Mesenchymal stem cell (in vitro differentiated cells and primary cell): Measurements from ENCODE around the gene OTOP3.
A peak's percentile ranks its signal among the peaks of the same experiment; 100 is the strongest.

Experiments
- DNase-seq: peaks from one replicate; pipeline ENCODE4 v3.0.0-alpha.2; 2013
- H2AFZ ChIP-seq: one replicate; pipeline ENCODE4 v1.6.1; 2013; ENCODE audit warnings: low read depth, mild to moderate bottlenecking, control low read depth, inconsistent platforms, low read length, moderate library complexity
- H2AK5ac ChIP-seq: 2 replicates; pipeline ENCODE4 v1.6.1; 2013; ENCODE audit warnings: low read length, moderate library complexity, mild to moderate bottlenecking, inconsistent platforms; ENCODE audit not compliant: severe bottlenecking
- H2BK120ac ChIP-seq: one replicate; pipeline ENCODE4 v1.6.1; 2013; ENCODE audit warnings: low read depth, mild to moderate bottlenecking, inconsistent platforms, low read length, moderate library complexity
- H2BK12ac ChIP-seq, 2 experiments: one replicate each; pipeline ENCODE4 v1.6.1; 2013; ENCODE audit warnings: inconsistent platforms in 2 of 2, low read length in 2 of 2, mild to moderate bottlenecking in 2 of 2, moderate library complexity in 2 of 2, control low read depth in 1 of 2
- H2BK15ac ChIP-seq: one replicate; pipeline ENCODE4 v1.6.1; 2013; ENCODE audit warnings: mild to moderate bottlenecking, low read depth, inconsistent platforms; ENCODE audit not compliant: poor library complexity, severe bottlenecking
- H2BK5ac ChIP-seq: 2 replicates; pipeline ENCODE4 v1.6.1; 2013; ENCODE audit warnings: low read depth, mild to moderate bottlenecking, low read length, control low read depth, inconsistent platforms; ENCODE audit not compliant: poor library complexity, severe bottlenecking
- H3K14ac ChIP-seq, 2 experiments: one replicate each; pipeline ENCODE4 v1.6.1; 2013; ENCODE audit warnings: inconsistent platforms in 2 of 2, low read length in 2 of 2, control low read depth in 1 of 2, mild to moderate bottlenecking in 1 of 2, moderate library complexity in 1 of 2
- H3K18ac ChIP-seq, 2 experiments: one replicate each; pipeline ENCODE4 v1.6.1; 2013; ENCODE audit warnings: inconsistent platforms in 2 of 2, low read length in 2 of 2, control low read depth in 1 of 2, low read depth in 1 of 2, mild to moderate bottlenecking in 1 of 2
- H3K23ac ChIP-seq, 2 experiments: one replicate each; pipeline ENCODE4 v1.6.1; 2013; ENCODE audit warnings: inconsistent platforms in 2 of 2, low read length in 2 of 2, mild to moderate bottlenecking in 2 of 2, moderate library complexity in 2 of 2, control low read depth in 1 of 2
- H3K27ac ChIP-seq: 2 replicates; pipeline ENCODE4 v1.5.1; 2013; ENCODE audit warnings: mild to moderate bottlenecking, moderate library complexity, low read length, control low read depth, inconsistent platforms; ENCODE audit not compliant: poor library complexity, severe bottlenecking
- H3K27me3 ChIP-seq, 2 experiments: 2 replicates each; pipeline versions ENCODE4 v1.6.1 to v1.7.0; 2013; ENCODE audit warnings: low read length in 2 of 2, mild to moderate bottlenecking in 2 of 2, moderate library complexity in 2 of 2, control low read depth in 1 of 2, inconsistent platforms in 1 of 2; ENCODE audit not compliant: control insufficient read depth in 1 of 2, insufficient read depth in 1 of 2
- H3K36me3 ChIP-seq, 2 experiments: 2 replicates each; pipeline versions ENCODE4 v1.6.1 to v1.7.0; 2013; ENCODE audit warnings: low read length in 2 of 2, control low read depth in 1 of 2, inconsistent platforms in 1 of 2, low read depth in 1 of 2, mild to moderate bottlenecking in 1 of 2; ENCODE audit not compliant: insufficient read depth in 2 of 2, control insufficient read depth in 1 of 2
- H3K4ac ChIP-seq, 2 experiments: one replicate each; pipeline ENCODE4 v1.6.1; 2013; ENCODE audit warnings: inconsistent platforms in 2 of 2, low read length in 2 of 2, mild to moderate bottlenecking in 2 of 2, moderate library complexity in 2 of 2, control low read depth in 1 of 2, low read depth in 1 of 2
- H3K4me1 ChIP-seq: 2 replicates; pipeline ENCODE4 v1.6.1; 2013; ENCODE audit warnings: low read depth, low read length, control low read depth; ENCODE audit not compliant: control insufficient read depth, insufficient read depth
- H3K4me2 ChIP-seq: 2 replicates; pipeline ENCODE4 v1.6.1; 2013; ENCODE audit warnings: low read length, mild to moderate bottlenecking, inconsistent platforms; ENCODE audit not compliant: poor library complexity, severe bottlenecking
- H3K4me3 ChIP-seq, 2 experiments: 2 replicates each; pipeline versions ENCODE4 v1.5.1 to v1.7.0; 2013; ENCODE audit warnings: low read length in 2 of 2, mild to moderate bottlenecking in 2 of 2, control low read depth in 1 of 2, low read depth in 1 of 2; ENCODE audit not compliant: insufficient read depth in 1 of 2
- H3K79me1 ChIP-seq: replicated peaks from 2 replicates; pipeline ENCODE4 v1.6.1; 2013; ENCODE audit warnings: mild to moderate bottlenecking, control low read depth, low read length, inconsistent platforms; ENCODE audit not compliant: poor library complexity, severe bottlenecking
- H3K9ac ChIP-seq: 2 replicates; pipeline ENCODE4 v1.7.0; 2013; ENCODE audit warnings: mild to moderate bottlenecking, low read length, moderate library complexity
- H3K9me3 ChIP-seq: 2 replicates; pipeline ENCODE4 v1.7.0; 2013; ENCODE audit warnings: mild to moderate bottlenecking, low read length; ENCODE audit not compliant: control insufficient read depth
- H4K8ac ChIP-seq: one replicate; pipeline ENCODE4 v1.6.1; 2013; ENCODE audit warnings: inconsistent platforms, mild to moderate bottlenecking, low read length, moderate library complexity
- H4K91ac ChIP-seq: one replicate; pipeline ENCODE4 v1.6.1; 2013; ENCODE audit warnings: mild to moderate bottlenecking, low read length, inconsistent platforms
- WGBS: methylation state at CpG from one replicate; pipeline ENCODE4 v1.1.7; 2013; ENCODE audit warnings: mixed read lengths; 5-methylcytosine and 5-hydroxymethylcytosine counted together

The OTOP3 gene

DNA sequence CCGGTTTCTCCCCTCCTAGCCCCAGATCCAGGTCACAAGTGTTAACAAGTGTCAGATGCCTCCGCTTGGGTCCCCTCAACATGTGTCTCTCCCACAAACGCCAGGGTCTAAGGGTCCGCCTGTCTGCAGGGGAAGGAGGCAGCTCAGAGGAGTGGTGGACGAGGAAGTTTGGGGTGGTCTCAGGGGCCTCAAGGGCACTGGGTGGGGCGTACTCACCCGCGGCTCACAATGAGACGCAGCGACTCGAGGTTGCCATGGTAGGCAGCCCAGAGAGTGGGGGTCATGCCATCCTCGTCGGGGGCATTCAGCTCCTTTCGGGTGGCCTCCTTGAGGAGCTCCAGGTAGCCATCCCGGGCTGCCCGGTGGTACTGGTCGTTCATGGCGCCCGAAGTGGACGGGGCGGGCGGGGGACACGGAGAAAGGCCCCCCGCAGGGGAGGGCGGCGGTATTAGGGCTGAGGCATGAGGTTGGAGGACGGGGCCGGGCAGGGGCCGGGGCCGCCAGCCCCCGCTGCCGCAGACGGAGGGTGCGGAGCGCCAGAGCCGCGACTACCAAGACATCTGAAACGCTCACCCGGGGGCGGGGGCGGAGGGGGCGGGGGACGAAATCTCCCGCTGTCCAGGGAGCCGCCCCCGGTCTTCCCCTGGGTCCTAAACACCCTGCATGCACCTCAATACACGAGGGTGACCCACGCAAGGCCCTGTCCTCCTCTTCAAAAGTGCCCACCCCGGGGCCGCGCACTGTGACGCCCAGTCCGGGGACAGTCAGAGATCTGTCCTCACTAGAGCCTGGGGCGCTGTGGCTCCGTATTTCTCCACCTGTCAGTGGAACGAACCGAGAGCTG lies 12.8 kb upstream of the OTOP3 start, which contains the start of gene USH1G:
TSS of gene USH1G (minus strand) at position 562 of the 844 bp plus-strand sequence. CDS start at position 380, 182 bp downstream.
- no peak within 1 kb of the TSS for H2BK120ac ChIP-seq
- H4K8ac ChIP-seq, result no peak within 1 kb of the TSS
- no peak within 1 kb of the TSS for H3K23ac ChIP-seq
- no peak within 1 kb of the TSS for H3K18ac ChIP-seq
- DNase-seq, result no peak
- no peaks in the 10 kb centered on the region for H3K36me3 ChIP-seq
- H3K4me1 ChIP-seq, result peaks cover 19% of the 10 kb centered on the region
- no peak within 1 kb of the TSS for H2AK5ac ChIP-seq
- H2BK12ac ChIP-seq, result no peak within 1 kb of the TSS
- no peak within 1 kb of the TSS for H3K9ac ChIP-seq
- H3K27me3 ChIP-seq, result peaks cover 72 to 87% of the 10 kb centered on the region in 2 experiments
- WGBS, result 10% methylated on average over 40 of the region's 57 CpGs
- no peak within 1 kb of the TSS for H2AFZ ChIP-seq
- H2BK15ac ChIP-seq, result no peak within 1 kb of the TSS
- H3K4ac ChIP-seq, result no peak within 1 kb of the TSS
- H3K14ac ChIP-seq, result no peak within 1 kb of the TSS
- H2BK5ac ChIP-seq, result no peak within 1 kb of the TSS
- H3K79me1 ChIP-seq, result no peaks in the 10 kb centered on the region
- no peak within 1 kb of the TSS for H4K91ac ChIP-seq
- no peak within 1 kb of the TSS for H3K27ac ChIP-seq
- peak within 1 kb of the TSS; percentile 29 for H3K4me2 ChIP-seq
- peak within 1 kb of the TSS in 1 of 2 experiments; percentile 21 for H3K4me3 ChIP-seq
- H3K9me3 ChIP-seq, result no peaks in the 10 kb centered on the region

DNA sequence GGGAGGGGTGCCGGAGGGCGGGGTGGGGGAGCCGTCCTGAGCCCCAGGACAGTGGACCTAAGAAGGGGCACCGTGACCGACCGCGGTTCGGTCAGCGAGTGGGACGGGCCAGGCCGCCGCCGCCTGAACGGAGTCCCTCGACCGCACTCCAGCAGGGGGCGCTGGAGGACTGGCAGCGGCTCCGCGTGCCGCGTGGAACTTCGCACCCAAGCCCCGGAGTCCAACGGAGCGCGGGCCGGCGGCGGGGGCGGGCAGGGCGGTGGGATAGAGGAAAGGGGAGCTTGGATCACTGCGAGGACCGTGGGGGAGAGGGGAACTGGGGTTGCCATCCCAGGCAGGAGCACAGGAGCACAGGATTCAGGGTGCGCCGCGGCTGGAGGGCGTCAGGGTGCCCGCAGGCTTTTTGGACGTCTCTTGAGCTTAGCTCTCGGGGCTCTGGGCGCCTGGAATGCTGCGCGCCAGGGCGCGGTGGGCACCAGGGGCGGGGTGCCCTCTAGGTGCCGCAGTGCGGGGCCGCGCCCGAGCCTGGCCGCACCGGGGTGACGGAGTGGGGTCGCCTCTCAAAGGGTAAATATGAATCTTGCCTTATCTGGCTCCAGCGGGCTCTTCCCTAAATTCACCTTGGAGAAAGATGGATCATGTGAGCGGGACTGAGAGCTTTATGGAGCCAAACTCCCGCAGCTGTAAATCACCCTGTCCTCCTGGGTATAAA lies 12.0 kb upstream of the OTOP3 start:
- no peak overlapping the region for H3K4me3 ChIP-seq
- no peak overlapping the region for H3K18ac ChIP-seq
- no peak overlapping the region for H3K14ac ChIP-seq
- H2BK12ac ChIP-seq, result no peak overlapping the region
- H3K9ac ChIP-seq, result no peak overlapping the region
- H3K4me2 ChIP-seq, result peak overlapping the region; percentile 14
- H2BK5ac ChIP-seq, result no peak overlapping the region
- no peak overlapping the region for H3K27ac ChIP-seq
- peaks cover 80 to 89% of the 10 kb centered on the region in 2 experiments for H3K27me3 ChIP-seq
- H3K9me3 ChIP-seq, result no peaks in the 10 kb centered on the region
- 13% methylated on average over 57 of the region's 59 CpGs for WGBS
- no peak overlapping the region for H3K4ac ChIP-seq
- DNase-seq, result peak; percentile 22
- no peaks in the 10 kb centered on the region for H3K79me1 ChIP-seq
- H2BK15ac ChIP-seq, result no peak overlapping the region
- H3K23ac ChIP-seq, result no peak overlapping the region
- peaks cover 19% of the 10 kb centered on the region for H3K4me1 ChIP-seq
- H2AK5ac ChIP-seq, result no peak overlapping the region
- H2BK120ac ChIP-seq, result no peak overlapping the region
- H2AFZ ChIP-seq, result no peak overlapping the region
- no peak overlapping the region for H4K91ac ChIP-seq
- no peaks in the 10 kb centered on the region for H3K36me3 ChIP-seq
- H4K8ac ChIP-seq, result no peak overlapping the region

DNA sequence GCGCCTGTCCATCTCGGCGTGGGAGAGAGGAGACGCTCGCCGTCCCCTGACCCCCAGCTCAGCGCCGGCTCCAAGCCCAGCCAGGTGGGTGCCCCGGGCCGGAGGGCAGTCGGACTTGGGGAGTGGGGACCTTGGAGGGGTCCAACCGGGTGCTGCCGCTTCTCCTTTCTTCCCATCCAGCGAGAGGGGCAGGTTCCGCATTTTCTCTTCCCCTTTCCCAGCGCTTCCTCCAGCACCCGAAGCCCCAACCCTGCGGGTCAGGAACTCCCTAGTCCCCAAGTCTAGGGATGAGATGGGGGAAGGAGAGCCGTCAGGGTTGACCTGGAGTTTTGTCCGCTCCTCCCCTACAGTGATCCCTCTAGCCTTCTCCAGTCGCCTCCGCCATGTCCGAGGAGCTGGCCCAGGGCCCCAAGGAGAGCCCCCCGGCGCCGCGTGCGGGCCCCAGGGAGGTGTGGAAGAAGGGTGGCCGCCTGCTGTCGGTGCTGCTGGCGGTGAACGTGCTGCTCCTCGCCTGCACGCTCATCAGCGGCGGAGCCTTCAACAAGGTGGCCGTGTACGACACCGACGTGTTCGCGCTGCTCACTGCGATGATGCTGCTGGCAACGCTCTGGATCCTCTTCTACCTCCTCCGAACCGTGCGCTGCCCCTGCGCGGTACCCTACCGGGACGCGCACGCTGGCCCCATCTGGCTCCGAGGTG lies 11.3 kb upstream of the OTOP3 start, which contains the start of gene OTOP2:
TSS of gene OTOP2 (plus strand) at position 24 of the 699 bp plus-strand sequence. CDS start at position 384, 360 bp downstream.
- Histone ChIP-seq H3K18ac (no peak within 1 kb of the TSS), H4K91ac (no peak within 1 kb of the TSS), H3K4me1 (peaks cover 19% of the 10 kb centered on the region), H2AK5ac (no peak within 1 kb of the TSS), H2AFZ (no peak within 1 kb of the TSS), H3K4me3 (no peak within 1 kb of the TSS), H3K14ac (no peak within 1 kb of the TSS), H2BK5ac (no peak within 1 kb of the TSS), H3K27me3 (peaks cover 82 to 87% of the 10 kb centered on the region in 2 experiments), H4K8ac (no peak within 1 kb of the TSS), H3K9me3 (no peaks in the 10 kb centered on the region), H2BK120ac (no peak within 1 kb of the TSS), H2BK12ac (no peak within 1 kb of the TSS), H3K27ac (no peak within 1 kb of the TSS), H3K23ac (no peak within 1 kb of the TSS), H3K79me1 (no peaks in the 10 kb centered on the region), H2BK15ac (no peak within 1 kb of the TSS), H3K4me2 (peak within 1 kb of the TSS; percentile 14), H3K36me3 (no peaks in the 10 kb centered on the region), H3K4ac (no peak within 1 kb of the TSS), H3K9ac (no peak within 1 kb of the TSS)
- 12% methylated on average over 40 of the region's 54 CpGs for WGBS
- DNase-seq, result no peak
